DND-41 (cell line): ENCODE data around the gene CFAP70.

Experiments
- ATAC-seq: fragments of 200-7000 bp; cut with Tn5 transposase; 3 replicates; pipeline ENCODE4 v1.9.1; 2021; ENCODE audit warnings: low read depth; ENCODE audit not compliant: insufficient read depth
- DNase-seq: peaks from one replicate; pipeline ENCODE4 v3.0.0-alpha.2; 2020
- H2AFZ ChIP-seq: 2 replicates; pipeline ENCODE4 v1.6.0; 2012; ENCODE audit warnings: low read depth, low read length
- H3K27ac ChIP-seq: 2 replicates; pipeline ENCODE4 v1.5.1; 2012; ENCODE audit warnings: low read length, inconsistent platforms
- H3K27me3 ChIP-seq: fragments of 200-600 bp; sonication (generic); 2 replicates; pipeline ENCODE4 v1.6.0; 2012; ENCODE audit warnings: low read length, mild to moderate bottlenecking, inconsistent platforms; ENCODE audit not compliant: insufficient read depth, poor library complexity
- H3K36me3 ChIP-seq: 2 replicates; pipeline ENCODE4 v1.5.1; 2012; ENCODE audit warnings: low read length, inconsistent platforms; ENCODE audit not compliant: insufficient read depth
- H3K4me1 ChIP-seq: 2 replicates; pipeline ENCODE4 v1.5.1; 2012; ENCODE audit warnings: mild to moderate bottlenecking, low read length; ENCODE audit not compliant: insufficient read depth
- H3K4me2 ChIP-seq: 2 replicates; pipeline ENCODE4 v1.6.0; 2012; ENCODE audit warnings: mild to moderate bottlenecking, moderate library complexity, low read length, inconsistent platforms; ENCODE audit not compliant: insufficient read depth
- H3K4me3 ChIP-seq, 2 experiments: fragments of 200-600 bp in 1 of 2; shearing (Covaris generic) in 1 of 2; 2 replicates each; pipeline ENCODE4 v1.5.1; 2012 to 2016; ENCODE audit warnings: inconsistent platforms in 2 of 2, low read length in 2 of 2, mild to moderate bottlenecking in 2 of 2, low read depth in 1 of 2, moderate library complexity in 1 of 2
- H3K79me2 ChIP-seq: 2 replicates; pipeline ENCODE4 v1.6.0; 2012; ENCODE audit warnings: low read length, inconsistent platforms; ENCODE audit not compliant: insufficient read depth
- H3K9ac ChIP-seq: 2 replicates; pipeline ENCODE4 v1.6.0; 2012; ENCODE audit warnings: low read depth, mild to moderate bottlenecking, inconsistent platforms, low read length, moderate library complexity
- H3K9me3 ChIP-seq: 2 replicates; pipeline ENCODE4 v1.5.1; 2012; ENCODE audit warnings: low read length, moderate library complexity, mild to moderate bottlenecking, inconsistent platforms; ENCODE audit not compliant: insufficient read depth, severe bottlenecking
- H4K20me1 ChIP-seq: 2 replicates; pipeline ENCODE4 v1.6.0; 2012; ENCODE audit warnings: low read length; ENCODE audit not compliant: insufficient read depth
- EZH2 ChIP-seq: IDR thresholded peaks from 3 replicates; pipeline ENCODE4 v1.6.1; 2012; ENCODE audit warnings: borderline replicate concordance, low read depth, mild to moderate bottlenecking, moderate library complexity, low read length, inconsistent platforms; ENCODE audit not compliant: severe bottlenecking
- TF ChIP-seq, protein P1 (sequence below): IDR thresholded peaks from 2 replicates; pipeline ENCODE4 v1.5.1; 2012; ENCODE audit warnings: borderline replicate concordance, low read length, moderate library complexity, mild to moderate bottlenecking; ENCODE audit not compliant: poor library complexity, severe bottlenecking; ENCODE audit errors: extremely low read depth

Gene CFAP70

DNA sequence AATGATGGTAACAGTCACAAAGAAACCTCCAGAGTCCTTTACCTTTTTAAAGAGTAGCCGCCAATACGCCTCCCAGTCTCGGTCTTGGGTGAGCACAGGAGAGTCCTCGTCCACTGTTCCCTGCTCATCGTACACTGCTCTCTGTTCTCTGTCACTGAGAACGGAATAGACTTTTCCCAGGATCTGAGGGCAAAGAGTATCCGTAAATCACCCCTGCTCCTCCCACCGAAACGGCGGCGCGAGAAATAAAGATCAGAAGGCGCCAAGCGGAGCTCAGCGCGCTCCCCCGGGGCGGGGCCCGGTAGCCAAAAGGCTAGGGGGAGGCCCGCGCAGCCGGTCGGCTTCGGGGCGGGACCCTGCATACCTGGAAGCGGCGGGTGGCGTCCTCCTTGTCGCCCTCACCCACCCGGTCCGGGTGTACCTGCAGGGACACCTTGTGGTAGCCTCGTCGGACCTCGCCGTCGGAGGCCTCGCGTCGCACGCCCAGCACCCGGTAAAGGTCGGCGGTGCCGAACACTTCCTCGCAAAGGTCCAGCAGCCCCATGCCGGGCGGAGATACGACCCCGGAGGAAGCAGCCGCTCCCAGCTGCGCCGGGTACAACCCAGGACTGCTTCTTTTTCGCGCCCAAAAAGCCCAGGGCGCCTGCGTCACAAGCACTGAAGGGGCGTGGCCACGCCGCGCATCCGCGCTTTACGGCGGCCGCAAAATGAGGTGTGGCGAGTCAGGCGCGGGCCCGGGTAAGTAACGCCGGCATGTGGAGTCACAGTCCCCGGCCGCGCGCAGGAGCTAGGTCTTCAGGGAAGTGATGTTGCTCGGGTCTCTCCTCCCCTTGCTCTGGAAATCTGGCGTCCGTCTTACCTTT lies 111.8 kb downstream of the CFAP70 start, which contains the start of gene DNAJC9:
TSS of gene DNAJC9 (minus strand) at position 610 of the 863 bp plus-strand sequence. CDS start at position 544, 66 bp downstream.
- Histone ChIP-seq H4K20me1 (peaks cover 15% of the 10 kb centered on the region; the same call in 1 of the 2 replicates), H3K27me3 (no peaks in the 10 kb centered on the region), H3K4me1 (peaks cover 67% of the 10 kb centered on the region)

DNA sequence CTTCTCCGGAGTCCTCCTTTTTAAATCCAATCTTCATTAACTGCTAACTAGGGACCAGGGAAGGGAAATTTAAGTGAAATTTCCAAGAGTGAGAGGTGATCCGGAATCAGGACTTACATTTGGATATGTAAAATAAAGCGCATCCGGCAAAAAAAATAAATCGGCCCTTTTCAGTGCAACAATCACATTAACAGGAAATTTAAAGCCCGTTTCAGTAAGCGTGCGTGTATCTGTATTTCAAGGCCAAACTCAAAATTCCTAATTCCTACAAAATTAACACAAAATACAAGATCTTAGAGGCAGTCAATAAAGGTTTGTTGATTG lies 112.4 kb downstream of the CFAP70 start:
- peak overlapping the region; percentile 97 for H3K27ac ChIP-seq
- H3K79me2 ChIP-seq, result peaks cover 87% of the 10 kb centered on the region
- H4K20me1 ChIP-seq, result peaks cover 16% of the 10 kb centered on the region; the same call in 1 of the 2 replicates
- no peak for TF ChIP-seq EZH2
- TF ChIP-seq, protein P1, sequence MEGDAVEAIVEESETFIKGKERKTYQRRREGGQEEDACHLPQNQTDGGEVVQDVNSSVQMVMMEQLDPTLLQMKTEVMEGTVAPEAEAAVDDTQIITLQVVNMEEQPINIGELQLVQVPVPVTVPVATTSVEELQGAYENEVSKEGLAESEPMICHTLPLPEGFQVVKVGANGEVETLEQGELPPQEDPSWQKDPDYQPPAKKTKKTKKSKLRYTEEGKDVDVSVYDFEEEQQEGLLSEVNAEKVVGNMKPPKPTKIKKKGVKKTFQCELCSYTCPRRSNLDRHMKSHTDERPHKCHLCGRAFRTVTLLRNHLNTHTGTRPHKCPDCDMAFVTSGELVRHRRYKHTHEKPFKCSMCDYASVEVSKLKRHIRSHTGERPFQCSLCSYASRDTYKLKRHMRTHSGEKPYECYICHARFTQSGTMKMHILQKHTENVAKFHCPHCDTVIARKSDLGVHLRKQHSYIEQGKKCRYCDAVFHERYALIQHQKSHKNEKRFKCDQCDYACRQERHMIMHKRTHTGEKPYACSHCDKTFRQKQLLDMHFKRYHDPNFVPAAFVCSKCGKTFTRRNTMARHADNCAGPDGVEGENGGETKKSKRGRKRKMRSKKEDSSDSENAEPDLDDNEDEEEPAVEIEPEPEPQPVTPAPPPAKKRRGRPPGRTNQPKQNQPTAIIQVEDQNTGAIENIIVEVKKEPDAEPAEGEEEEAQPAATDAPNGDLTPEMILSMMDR, result no peak
- peak overlapping the region; percentile 62 for H3K4me2 ChIP-seq
- H3K9me3 ChIP-seq, result no peaks in the 10 kb centered on the region
- no peak for DNase-seq
- H3K27me3 ChIP-seq, result no peaks in the 10 kb centered on the region
- peak overlapping the region; percentile 94 for H3K9ac ChIP-seq
- H3K4me1 ChIP-seq, result peaks cover 61% of the 10 kb centered on the region
- peak overlapping the region; percentile 98 for H2AFZ ChIP-seq
- no peak for ATAC-seq
- peak overlapping the region; percentile 78 to 79 for H3K4me3 ChIP-seq
- H3K36me3 ChIP-seq, result peaks cover 75% of the 10 kb centered on the region

More for the DNA sequence above, 111.8 kb downstream of the CFAP70 start, which contains the start of gene DNAJC9:
- Histone ChIP-seq H3K9me3 (no peaks in the 10 kb centered on the region), H3K36me3 (peaks cover 75% of the 10 kb centered on the region), H3K4me2 (peak within 1 kb of the TSS; percentile 62), H3K9ac (peak within 1 kb of the TSS; percentile 94), H2AFZ (peak within 1 kb of the TSS; percentile 98), H3K27ac (peak within 1 kb of the TSS; percentile 97), H3K79me2 (peaks cover 88% of the 10 kb centered on the region), H3K4me3 (peak within 1 kb of the TSS; percentile 78 to 79)
- TF ChIP-seq EZH2, result no peak
- TF ChIP-seq, protein P1, result no peak
- DNase-seq (peak; percentile 98), ATAC-seq (peak; percentile 86)

DNA sequence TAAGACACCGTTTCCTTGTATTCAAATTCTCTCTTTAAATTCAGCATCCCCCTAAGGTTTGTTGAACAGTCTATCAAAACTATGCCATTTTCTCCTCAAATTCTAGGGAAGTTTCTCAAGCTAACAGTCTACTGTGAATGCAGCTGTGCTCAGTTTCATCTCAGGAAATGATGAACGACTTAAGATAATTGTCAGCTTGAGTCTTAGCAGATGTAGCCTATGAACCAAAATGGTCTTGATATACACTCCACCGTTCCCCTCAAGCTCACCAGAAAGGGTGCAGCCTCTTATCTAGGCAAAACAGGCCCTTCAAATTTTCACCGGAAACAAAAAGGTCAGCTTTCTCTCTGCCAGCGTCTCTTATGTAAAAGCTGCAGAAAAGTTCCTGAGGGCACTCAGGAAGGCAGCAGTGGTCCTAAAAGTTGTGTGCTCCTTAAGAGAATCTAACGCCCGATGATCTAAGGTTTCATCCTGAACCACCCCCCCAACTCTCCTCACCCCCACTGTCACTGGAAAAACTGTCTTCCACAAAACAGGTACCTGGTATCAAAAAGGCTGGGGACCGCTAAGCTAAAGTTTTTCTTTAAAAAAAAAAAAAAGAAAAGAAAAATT lies 113.7 kb downstream of the CFAP70 start:
- Histone ChIP-seq H4K20me1 (peaks cover 22% of the 10 kb centered on the region; the same call in 1 of the 2 replicates), H3K79me2 (peaks cover 85% of the 10 kb centered on the region), H3K27ac (peak overlapping the region; percentile 47), H3K4me2 (peak overlapping the region; percentile 62), H3K27me3 (no peaks in the 10 kb centered on the region), H3K36me3 (peaks cover 76% of the 10 kb centered on the region), H3K9ac (peak overlapping the region; percentile 94), H3K4me1 (peaks cover 49% of the 10 kb centered on the region), H3K4me3 (peak overlapping the region; percentile 78 to 79; a peak in 3 of 4 replicates), H3K9me3 (no peaks in the 10 kb centered on the region), H2AFZ (no peak overlapping the region)
- no peak for ATAC-seq
- TF ChIP-seq, protein P1, result no peak
- no peak for TF ChIP-seq EZH2
- DNase-seq, result no peak
